Esophagus muscularis mucosa (tissue), 4 donors: ENCODE measurements around the gene HTT. TPM values are rescaled to one million over a fixed set of nuclear protein-coding genes. Genes with fewer than 3 reads are reported as not detected.

ENCODE experiments used
- DNase-seq: peaks from one replicate; pipeline ENCODE4 v3.0.0-alpha.2; 2017; ENCODE audit errors: extremely low spot score
- H3K27ac ChIP-seq, 4 donors: fragments of 200-600 bp; sonication (generic); replicated peaks in 1 of 4; 1 replicate in 3 of 4; 2 replicates in 1 of 4; pipeline ENCODE4 v1.5.1; 2016 to 2019; ENCODE audit warnings: mild to moderate bottlenecking in 1 of 4
- H3K27me3 ChIP-seq, 4 donors: fragments of 200-600 bp; sonication (generic); one replicate each; pipeline versions ENCODE4 v1.5.1 to v1.6.0; 2016 to 2019
- H3K36me3 ChIP-seq, 4 donors: fragments of 200-600 bp; sonication (generic); one replicate each; pipeline ENCODE4 v1.5.1; 2016 to 2019
- H3K4me1 ChIP-seq, 4 donors: fragments of 200-600 bp; sonication (generic); one replicate each; pipeline ENCODE4 v1.5.1; 2016 to 2019
- H3K4me3 ChIP-seq, 4 donors: fragments of 200-600 bp; sonication (generic); 1 replicate in 2 of 4; 2 replicates in 2 of 4; pipeline ENCODE4 v1.5.1; 2016 to 2019; ENCODE audit warnings: mild to moderate bottlenecking in 4 of 4, moderate library complexity in 1 of 4
- H3K9me3 ChIP-seq, 4 donors: fragments of 200-600 bp; sonication (generic); 1 replicate in 3 of 4; 2 replicates in 1 of 4; pipeline ENCODE4 v1.5.1; 2016 to 2019
- CTCF ChIP-seq, 3 experiments: fragments of 200-600 bp in 2 of 3; fragments of 450-650 bp in 1 of 3; sonication (generic) in 2 of 3; IDR thresholded peaks; one replicate each; pipeline ENCODE4 v1.5.1; 2017 to 2019; ENCODE audit warnings: antibody characterized with exemption in 3 of 3, mild to moderate bottlenecking in 2 of 3, moderate library complexity in 1 of 3
- EP300 ChIP-seq: sonication (generic); formaldehyde crosslinking; IDR thresholded peaks from one replicate; pipeline ENCODE4 v1.6.1; 2017; ENCODE audit warnings: antibody characterized with exemption
- POLR2A ChIP-seq: fragments of 450-650 bp; IDR thresholded peaks from one replicate; pipeline ENCODE4 v1.6.1; 2017; ENCODE audit warnings: antibody characterized with exemption, moderate library complexity, mild to moderate bottlenecking, low read depth
- POLR2AphosphoS5 ChIP-seq, 2 donors: sonication (generic); formaldehyde crosslinking; IDR thresholded peaks; one replicate each; pipeline ENCODE4 v1.6.1; 2017; ENCODE audit warnings: antibody characterized with exemption in 2 of 2
- WGBS: methylation state at CpG from one replicate; pipeline ENCODE4 v1.1.5; 2018; 5-methylcytosine and 5-hydroxymethylcytosine counted together
- intact Hi-C: fragments of 100-400 bp; cut with DNase I; formaldehyde crosslinking; loops from one replicate; pipeline ENCODE4 v1.15.1; 2023
- total RNA-seq, 4 donors: library from RNA; depleted of rRNA; stranded (reverse); fragments of >200 nt; gene quantifications; one replicate each; pipeline versions ENCODE4 v1.1.0 to v1.2.1, GENCODE V29; 2016

The HTT gene
- total RNA-seq, 4 donors from 2014 or later, result 30.2 to 65.7 (median 49.3) TPM

- Histone ChIP-seq H3K4me3 (no peak overlapping the region), H3K4me1 (peaks cover 42 to 81% (median 76%) of the 10 kb centered on the region in 4 donors), H3K36me3 (peaks cover 0 to 38% (median 15%) of the 10 kb centered on the region in 4 donors), H3K27ac (peak overlapping the region; percentile 78 to 86 (median 82)), H3K9me3 (no peaks in the 10 kb centered on the region), H3K27me3 (no peaks in the 10 kb centered on the region)
- no peak for TF ChIP-seq POLR2A
- TF ChIP-seq POLR2AphosphoS5 (IDR thresholded peaks at IDR 0.05), result no peak
- TF ChIP-seq EP300, result no peak
- no peak for TF ChIP-seq CTCF (IDR thresholded peaks at IDR 0.05)
- intact Hi-C loops, result no loop called here
- no peak for DNase-seq
- WGBS, result 94% methylated on average over 9 of the region's 9 CpGs
Observed at GRCh38 chr4:3121110-3121509, 46.6 kb downstream of the HTT start.

GRCh38 chr4:3121596-3121995, 47.1 kb downstream of the HTT start:
- Histone ChIP-seq H3K9me3 (no peaks in the 10 kb centered on the region), H3K27ac (peak overlapping the region; percentile 78 to 86 (median 82)), H3K4me3 (no peak overlapping the region), H3K27me3 (no peaks in the 10 kb centered on the region), H3K4me1 (peaks cover 37 to 76% (median 72%) of the 10 kb centered on the region in 4 donors), H3K36me3 (peaks cover 1 to 38% (median 11%) of the 10 kb centered on the region in 4 donors)
- intact Hi-C loops, result no loop called here
- WGBS, result 91% methylated on average over 2 of the region's 2 CpGs
- TF ChIP-seq POLR2AphosphoS5 (IDR thresholded peaks at IDR 0.05), result no peak
- TF ChIP-seq POLR2A, result no peak
- TF ChIP-seq EP300, result no peak
- TF ChIP-seq CTCF (IDR thresholded peaks at IDR 0.05), result no peak
- no peak for DNase-seq

- DNase-seq, result no peak
- Histone ChIP-seq H3K4me3 (no peak overlapping the region), H3K9me3 (no peaks in the 10 kb centered on the region), H3K36me3 (peaks cover 6 to 41% (median 15%) of the 10 kb centered on the region in 4 donors), H3K4me1 (peaks cover 32 to 71% (median 66%) of the 10 kb centered on the region in 4 donors), H3K27me3 (no peaks in the 10 kb centered on the region), H3K27ac (peak overlapping the region; percentile 78 to 86 (median 82))
- no peak for TF ChIP-seq EP300
- TF ChIP-seq CTCF (IDR thresholded peaks at IDR 0.05), result no peak
- TF ChIP-seq POLR2A, result no peak
- TF ChIP-seq POLR2AphosphoS5 (IDR thresholded peaks at IDR 0.05), result peak in 1 of 2 donors; percentile 55
- 27% methylated on average over 8 of the region's 9 CpGs for WGBS
- intact Hi-C loops, result loop anchor here (2.0 kb wide), 1 partner anchor 13 kb away; no protein-coding TSS in a partner anchor
Observed at GRCh38 chr4:3122081-3122563, 47.6 kb downstream of the HTT start.

GRCh38 chr4:3123181-3123671, 48.7 kb downstream of the HTT start:
- H3K4me1 ChIP-seq, result peaks cover 27 to 63% (median 59%) of the 10 kb centered on the region in 4 donors
- 40% methylated on average over 3 of the region's 3 CpGs for WGBS
- no peaks in the 10 kb centered on the region for H3K27me3 ChIP-seq
- peak overlapping the region; percentile 78 to 86 (median 82) for H3K27ac ChIP-seq
- peaks cover 16 to 52% (median 24%) of the 10 kb centered on the region in 4 donors for H3K36me3 ChIP-seq
- H3K9me3 ChIP-seq, result no peaks in the 10 kb centered on the region
- intact Hi-C loops, result loop anchor here (2.0 kb wide), 1 partner anchor 14 kb away; no protein-coding TSS in a partner anchor
- DNase-seq, result no peak
- TF ChIP-seq POLR2A (no peak), EP300 (no peak), POLR2AphosphoS5 (IDR thresholded peaks at IDR 0.05) (no peak), CTCF (IDR thresholded peaks at IDR 0.05) (no peak)
- no peak overlapping the region for H3K4me3 ChIP-seq
